ENCODE results near the gene SLC25A13.

Gene SLC25A13

GRCh38 chr7:96202102-96202501 lies 119.8 kb downstream of the SLC25A13 start:
- DNase-seq (ENCODE audit: low spot score) = no peak

- DNase-seq (ENCODE audit: low spot score) = no peak
Observed at GRCh38 chr7:96200740-96201139, 121.2 kb downstream of the SLC25A13 start.

GRCh38 chr7:96199421-96199820 lies 122.5 kb downstream of the SLC25A13 start:
- no peak for DNase-seq (ENCODE audit: low spot score)

GRCh38 chr7:96198047-96198636 lies 123.8 kb downstream of the SLC25A13 start:
- DNase-seq (ENCODE audit: low spot score) = no peak

GRCh38 chr7:96196676-96197075 lies 125.2 kb downstream of the SLC25A13 start:
- DNase-seq (ENCODE audit: low spot score) = no peak

GRCh38 chr7:96189129-96189820 lies 132.6 kb downstream of the SLC25A13 start:
- DNase-seq (ENCODE audit: low spot score) = no peak

- peak; percentile 54 for DNase-seq (ENCODE audit: low spot score)
Observed at GRCh38 chr7:96188591-96188991, 133.3 kb downstream of the SLC25A13 start.

- DNase-seq (ENCODE audit: low spot score) = peak; percentile 12
Observed at GRCh38 chr7:96188174-96188581, 133.7 kb downstream of the SLC25A13 start.

- DNase-seq (ENCODE audit: low spot score) = peak; percentile 16
Observed at GRCh38 chr7:96187735-96188134, 134.2 kb downstream of the SLC25A13 start.

- DNase-seq (ENCODE audit: low spot score) = no peak
Observed at GRCh38 chr7:96184783-96185182, 137.1 kb downstream of the SLC25A13 start.

- DNase-seq (ENCODE audit: low spot score) = no peak
Observed at GRCh38 chr7:96183163-96183670, 138.7 kb downstream of the SLC25A13 start.

GRCh38 chr7:96182424-96183158 lies 139.3 kb downstream of the SLC25A13 start:
- no peak for DNase-seq (ENCODE audit: low spot score)

- no peak for DNase-seq (ENCODE audit: low spot score)
Observed at GRCh38 chr7:96181174-96181573, 140.7 kb downstream of the SLC25A13 start.

- no peak for DNase-seq (ENCODE audit: low spot score)
Observed at GRCh38 chr7:96179837-96180236, 142.1 kb downstream of the SLC25A13 start.

GRCh38 chr7:96179341-96179740 lies 142.6 kb downstream of the SLC25A13 start:
- DNase-seq (ENCODE audit: low spot score) = no peak

- no peak for DNase-seq (ENCODE audit: low spot score)
Observed at GRCh38 chr7:96178581-96178980, 143.3 kb downstream of the SLC25A13 start.

- no peak for DNase-seq (ENCODE audit: low spot score)
Observed at GRCh38 chr7:96177353-96177752, 144.5 kb downstream of the SLC25A13 start.

- DNase-seq (ENCODE audit: low spot score) = peak; percentile 22
Observed at GRCh38 chr7:96174812-96175211, 147.1 kb downstream of the SLC25A13 start.

- DNase-seq (ENCODE audit: low spot score) = peak; percentile 49
Observed at GRCh38 chr7:96173781-96174180, 148.1 kb downstream of the SLC25A13 start.

GRCh38 chr7:96169439-96169838 lies 152.5 kb downstream of the SLC25A13 start:
- peak; percentile 48 for DNase-seq (ENCODE audit: low spot score)

- no peak for DNase-seq (ENCODE audit: low spot score)
Observed at GRCh38 chr7:96167424-96167823, 154.5 kb downstream of the SLC25A13 start.

GRCh38 chr7:96161897-96162296 lies 160.0 kb downstream of the SLC25A13 start:
- DNase-seq (ENCODE audit: low spot score) = no peak

GRCh38 chr7:96157856-96158255 lies 164.0 kb downstream of the SLC25A13 start:
- DNase-seq (ENCODE audit: low spot score) = no peak

Data from Ammon's horn (tissue), 1 donor.